Measurements from ENCODE around the gene TXLNG. TPM values are rescaled to one million over a fixed set of nuclear protein-coding genes. Genes with fewer than 3 reads are reported as not detected.

The TXLNG gene
- total RNA-seq, 1 experiment from 2014 or later: 10.2 TPM

GRCh38 chrX:16869393-16870094 is 83.3 kb downstream of the TXLNG start:
- ChIA-PET POLR2A (no interaction called here), CTCF (no interaction called here)
- in situ Hi-C loops (cut with HindIII; ENCODE audit: low pct_unique_long_range_greater_than_20kb, low sequenced_read_pairs): no loop called here
- Histone ChIP-seq H3K4me1 (ENCODE audit: control insufficient read depth, insufficient read depth, low read length) (no peaks in the 10 kb centered on the region; the same call in 1 of the 2 replicates), H3K27ac (ENCODE audit: low read length) (peak overlapping the region; percentile 66), H3K27me3 (ENCODE audit: control insufficient read depth, insufficient read depth, low read length) (no peaks in the 10 kb centered on the region), H3K4me3 (ENCODE audit: low read depth in 2 of 2, low read length in 2 of 2) (peak overlapping the region; percentile 63 to 70), H3K36me3 (ENCODE audit: control insufficient read depth, insufficient read depth, low read length) (no peaks in the 10 kb centered on the region; the same call in 1 of the 2 replicates), H3K9me3 (ENCODE audit: control insufficient read depth, insufficient read depth, low read depth, low read length) (no peaks in the 10 kb centered on the region)
- DNase-seq (ENCODE audit: low read depth, low spot score): no peak
- no TSS peak for BruUV-seq (replicated peaks)
- TF ChIP-seq TCF7L2 (IDR thresholded peaks at IDR 0.05; ENCODE audit: low read depth, low read length) (no peak), REST (IDR thresholded peaks at IDR 0.05; ENCODE audit: insufficient read depth in 1 of 2, low read depth in 2 of 2, low read length in 1 of 2) (no peak), POLR2AphosphoS5 (IDR thresholded peaks at IDR 0.05; ENCODE audit: low read depth, low read length) (no peak)
- peak; percentile 81 for ATAC-seq
- intact Hi-C loops (cut with micrococcal nuclease; ENCODE audit: unreplicated experiment): no loop called here

- Histone ChIP-seq H3K36me3 (ENCODE audit: control insufficient read depth, insufficient read depth, low read length) (no peaks in the 10 kb centered on the region; the same call in 1 of the 2 replicates), H3K27ac (ENCODE audit: low read length) (peak within 1 kb of the TSS; percentile 66), H3K4me3 (ENCODE audit: low read depth in 2 of 2, low read length in 2 of 2) (peak within 1 kb of the TSS; percentile 63 to 70), H3K27me3 (ENCODE audit: control insufficient read depth, insufficient read depth, low read length) (no peaks in the 10 kb centered on the region), H3K9me3 (ENCODE audit: control insufficient read depth, insufficient read depth, low read depth, low read length) (no peaks in the 10 kb centered on the region), H3K4me1 (ENCODE audit: control insufficient read depth, insufficient read depth, low read length) (no peaks in the 10 kb centered on the region; the same call in 1 of the 2 replicates)
- in situ Hi-C loops (cut with HindIII; ENCODE audit: low pct_unique_long_range_greater_than_20kb, low sequenced_read_pairs) (no loop called here), intact Hi-C loops (cut with micrococcal nuclease; ENCODE audit: unreplicated experiment) (no loop called here)
- TF ChIP-seq SIN3A (IDR thresholded peaks at IDR 0.05; ENCODE audit: borderline replicate concordance, insufficient read depth, low read depth, low read length) (no peak), POLR2AphosphoS5 (IDR thresholded peaks at IDR 0.05; ENCODE audit: low read depth, low read length) (peak; percentile 66), REST (IDR thresholded peaks at IDR 0.05; ENCODE audit: insufficient read depth in 1 of 2, low read depth in 2 of 2, low read length in 1 of 2) (no peak)
- POLR2A ChIA-PET: no interaction called here
- no peak for DNase-seq (ENCODE audit: low read depth, low spot score)
- peak; percentile 96 for ATAC-seq
- CTCF ChIA-PET: no interaction called here
- no TSS peak for BruUV-seq (replicated peaks)
Measured at GRCh38 chrX:16870095-16870861, 84.0 kb downstream of the TXLNG start, which contains the start of gene RBBP7. RBBP7 (minus strand) TSS chrX:16870362; CDS start chrX:16870053, 309 bp downstream.

Data from Panc1 (cell line).